ENCODE data around the gene SNED1.

GRCh38 chr2:240983361-240983995 is 14.9 kb upstream of the SNED1 start:
- TF ChIP-seq CTCF (conservative IDR thresholded peaks at IDR 0.05): peak; percentile 69
- TF ChIP-seq EZH2 (IDR thresholded peaks at IDR 0.05; ENCODE audit: low read depth): 0 out of 2 replicates have a peak, but pooled peaks have one; percentile 52

All from PC-9 (cell line).